K562 (cell line): Measurements from ENCODE around the gene GABRA6. TPM values are rescaled to one million over a fixed set of nuclear protein-coding genes. Genes with fewer than 3 reads are reported as not detected.

ENCODE experiments used
- ATAC-seq: fragments of 200-7000 bp; cut with Tn5 transposase; 3 replicates; pipeline ENCODE4 v1.9.1; 2020; ENCODE audit warnings: moderate library complexity
- BruUV-seq: library from RNA; stranded (reverse); fragments of 400-500 nt; replicated peaks from 2 replicates; lab custom pipeline; 2021; lab: Mats Ljungman, UMichigan
- CTCF ChIA-PET: fragments of 300-600 bp; formaldehyde crosslinking; extraction: SDS; loops from one replicate; lab custom pipeline; 2021; ENCODE audit warnings: low intra/inter-chr PET ratio; lab: Yijun Ruan, JAX
- POLR2A ChIA-PET: fragments of 300-600, 350-650 bp; sonication (Branson Sonifier 250); formaldehyde crosslinking; extraction: SDS; loops from one replicate; lab custom pipeline; 2021; ENCODE audit warnings: antibody characterized with exemption, inconsistent platforms; lab: Yijun Ruan, JAX
- DNase-seq, 4 experiments: peaks; one replicate each; pipeline versions ENCODE4 v3.0.0 to v3.0.0-alpha.2; 2011 to 2018; ENCODE audit warnings: low spot score in 3 of 4, mixed read lengths in 3 of 4; ENCODE audit errors: extremely low read depth in 1 of 4
- FAIRE-seq: peaks from 2 replicates; lab custom pipeline; 2011; peaks lifted over from hg19 to GRCh38; lab: Jason Lieb, UNC
- H2AFZ ChIP-seq: 2 replicates; pipeline ENCODE4 v1.6.0; 2011; ENCODE audit warnings: low read depth, low read length, control low read depth, inconsistent platforms
- H3K27ac ChIP-seq: fragments of 200-600 bp; 3 replicates; pipeline ENCODE4 v1.8.0; 2011; ENCODE audit warnings: low read depth, mild to moderate bottlenecking, control low read depth, inconsistent platforms, low read length, moderate library complexity, mixed read lengths; ENCODE audit errors: extremely low read depth
- H3K27me3 ChIP-seq, 2 experiments: fragments of 300-600 bp in 1 of 2; 2 replicates in 1 of 2; 3 replicates in 1 of 2; pipeline versions ENCODE4 v1.6.0 to v1.8.0; 2011; ENCODE audit warnings: inconsistent platforms in 2 of 2, low read length in 2 of 2, mild to moderate bottlenecking in 1 of 2, mixed read lengths in 1 of 2, moderate library complexity in 1 of 2; ENCODE audit not compliant: control insufficient read depth in 2 of 2, insufficient read depth in 2 of 2
- H3K36me3 ChIP-seq: fragments of 300-600 bp; 3 replicates; pipeline ENCODE4 v1.8.0; 2011; ENCODE audit warnings: mild to moderate bottlenecking, low read length, inconsistent platforms; ENCODE audit not compliant: control insufficient read depth, insufficient read depth
- H3K4me1 ChIP-seq, 2 experiments: fragments of 200-600 bp in 1 of 2; replicated peaks in 1 of 2; 2 replicates in 1 of 2; 3 replicates in 1 of 2; pipeline versions ENCODE4 v1.5.1 to v1.8.0; 2011; ENCODE audit warnings: inconsistent platforms in 2 of 2, low read length in 2 of 2, mild to moderate bottlenecking in 1 of 2, mixed read lengths in 1 of 2, moderate library complexity in 1 of 2; ENCODE audit not compliant: control insufficient read depth in 2 of 2, insufficient read depth in 2 of 2
- H3K4me2 ChIP-seq: 2 replicates; pipeline ENCODE4 v1.6.1; 2011; ENCODE audit warnings: low read length, control low read depth, inconsistent platforms, mixed read lengths; ENCODE audit not compliant: insufficient read depth
- H3K4me3 ChIP-seq: fragments of 200-600 bp; sonication (generic), shearing (Covaris generic); 2 replicates; pipeline ENCODE4 v1.5.1; 2016; ENCODE audit warnings: control low read depth, inconsistent platforms
- H3K79me2 ChIP-seq: fragments of 200-600 bp; 3 replicates; pipeline ENCODE4 v1.8.0; 2011; ENCODE audit warnings: low read length, inconsistent platforms; ENCODE audit not compliant: control insufficient read depth, insufficient read depth
- H3K9ac ChIP-seq, 2 experiments: 2 replicates each; pipeline versions ENCODE4 v1.6.0 to v1.6.1; 2011; ENCODE audit warnings: low read depth in 2 of 2, low read length in 2 of 2, control low read depth in 1 of 2, inconsistent platforms in 1 of 2, mild to moderate bottlenecking in 1 of 2, mixed read lengths in 1 of 2; ENCODE audit not compliant: insufficient read depth in 1 of 2
- H3K9me1 ChIP-seq: one replicate; pipeline ENCODE4 v1.6.0; 2011; ENCODE audit warnings: inconsistent platforms, mild to moderate bottlenecking, low read length, moderate library complexity; ENCODE audit not compliant: control insufficient read depth, insufficient read depth
- H3K9me3 ChIP-seq: replicated peaks from 2 replicates; pipeline ENCODE4 v1.5.1; 2011; ENCODE audit warnings: low read depth, low read length, inconsistent platforms; ENCODE audit not compliant: control insufficient read depth, insufficient read depth
- H4K20me1 ChIP-seq: replicated peaks from 2 replicates; pipeline ENCODE4 v1.6.1; 2011; ENCODE audit warnings: low read length, inconsistent platforms, mixed read lengths; ENCODE audit not compliant: control insufficient read depth, insufficient read depth
- CTCFL ChIP-seq: IDR thresholded peaks from 2 replicates; pipeline ENCODE4 v1.6.1; 2011; ENCODE audit warnings: borderline replicate concordance, low read depth, mild to moderate bottlenecking, moderate library complexity, low read length; ENCODE audit not compliant: insufficient read depth, poor library complexity, severe bottlenecking
- FOXK2 ChIP-seq, 2 experiments: fragments of 450-650 bp; IDR thresholded peaks in 1 of 2; conservative IDR thresholded peaks in 1 of 2; 2 replicates each; pipeline ENCODE4 v1.6.1; 2016; ENCODE audit warnings: low read depth in 2 of 2, mild to moderate bottlenecking in 1 of 2
- HDAC3 ChIP-seq: fragments of 450-650 bp; IDR thresholded peaks from 2 replicates; pipeline ENCODE4 v1.6.1; 2018; ENCODE audit warnings: borderline replicate concordance, mild to moderate bottlenecking, moderate library complexity; ENCODE audit not compliant: partially characterized antibody
- HMGN3 ChIP-seq: IDR thresholded peaks from 2 replicates; pipeline ENCODE4 v1.6.1; 2011; ENCODE audit warnings: borderline replicate concordance, low read depth, mild to moderate bottlenecking, mixed read lengths, low read length; ENCODE audit not compliant: insufficient read length; ENCODE audit errors: extremely low read depth
- LEF1 ChIP-seq: fragments of 450-650 bp; IDR thresholded peaks from 2 replicates; pipeline ENCODE4 v1.6.1; 2016; ENCODE audit warnings: mild to moderate bottlenecking
- RBM39 ChIP-seq: fragments of 200-400 bp; formaldehyde crosslinking; optimal IDR thresholded peaks from 2 replicates; pipeline ENCODE3; 2018; ENCODE audit warnings: low read depth, low read length
- SETDB1 ChIP-seq: IDR thresholded peaks from one replicate; pipeline ENCODE4 v1.6.1; 2012; ENCODE audit warnings: low read length, control low read depth, inconsistent platforms
- TAF1 ChIP-seq: IDR thresholded peaks from 2 replicates; pipeline ENCODE4 v1.6.1; 2011; ENCODE audit warnings: mild to moderate bottlenecking, low read length, moderate library complexity; ENCODE audit not compliant: insufficient read depth, control insufficient read depth, severe bottlenecking; ENCODE audit errors: extremely low read depth
- ZNF589 ChIP-seq: fragments of 200-800 bp; sonication (Bioruptor generic); IDR thresholded peaks from 2 replicates; pipeline ENCODE4 v1.6.1; 2016; ENCODE audit warnings: low read depth, missing genetic modification characterization, missing compliant biosample characterization
- WGBS: fragments of 100-300 bp; shearing (Covaris generic); methylation state at CpG from one replicate; pipeline ENCODE4 v1.1.6; 2016; ENCODE audit warnings: low coverage, mixed read lengths; ENCODE audit not compliant: insufficient coverage; ENCODE audit errors: missing lambda C conversion rate; 5-methylcytosine and 5-hydroxymethylcytosine counted together
- in situ Hi-C: fragments of 300-500 bp; cut with MboI; formaldehyde crosslinking; loops from 4 replicates; pipeline ENCODE4 v1.15.0; 2018; ENCODE audit warnings: inconsistent platforms, mixed read lengths
- intact Hi-C: fragments of 100-400 bp; cut with micrococcal nuclease; formaldehyde crosslinking; loops from 2 replicates; pipeline ENCODE4 v1.14.2; 2022
- polyA plus RNA-seq, 8 experiments: library from polyadenylated mRNA; depleted of rRNA in 4 of 8; stranded (reverse) in 5 of 8; unstranded in 3 of 8; fragments of >200 nt; fragmentation: Nextera tagmentation in 2 of 8; fragmentation: Illumina TruSeq in 1 of 8; extraction: Ambion mirVana in 2 of 8; extraction: Trizol in 1 of 8; gene quantifications; 2 replicates each; pipeline versions ENCODE4 v1.2.1 to v1.2.3, GENCODE V29; 2011 to 2014; ENCODE audit warnings: inconsistent platforms in 1 of 8, missing spikeins in 1 of 8
- total RNA-seq, 7 experiments: library from RNA; depleted of rRNA in 6 of 7; stranded (reverse); fragments of >200 nt in 6 of 7; fragmentation: Illumina TruSeq in 2 of 7; extraction: Trizol in 2 of 7; gene quantifications; 2 replicates each; pipeline versions ENCODE4 v1.2.1 to v1.2.3, GENCODE V29; 2011 to 2021; ENCODE audit warnings: low replicate concordance in 1 of 7

Gene GABRA6
- total and polyA plus RNA-seq, 9 of the 15 experiments (the other 6 are each of a cell fraction or from before 2014, with no cell fraction given), result not detected

GRCh38 chr5:161740433-161740832 is 54.9 kb downstream of the GABRA6 start:
- no peaks in the 10 kb centered on the region for H3K27me3 ChIP-seq
- H3K4me1 ChIP-seq, result no peaks in the 10 kb centered on the region
- DNase-seq (no peak), FAIRE-seq (no peak), ATAC-seq (no peak)
- no peaks in the 10 kb centered on the region for H3K9me1 ChIP-seq
- no peak overlapping the region for H3K4me2 ChIP-seq
- 0% methylated on average over 1 of the region's 1 CpG for WGBS
- H2AFZ ChIP-seq, result no peak overlapping the region
- no peaks in the 10 kb centered on the region for H3K9me3 ChIP-seq
- BruUV-seq, result no TSS peak
- no peaks in the 10 kb centered on the region for H4K20me1 ChIP-seq
- intact Hi-C loops, result no loop called here
- POLR2A ChIA-PET, result no interaction called here
- H3K27ac ChIP-seq, result no peak overlapping the region
- H3K79me2 ChIP-seq, result no peaks in the 10 kb centered on the region
- H3K36me3 ChIP-seq, result no peaks in the 10 kb centered on the region
- in situ Hi-C loops, result no loop called here
- H3K4me3 ChIP-seq, result no peak overlapping the region
- H3K9ac ChIP-seq, result no peak overlapping the region
- CTCF ChIA-PET, result no interaction called here
- no peak for TF ChIP-seq FOXK2 (conservative IDR thresholded peaks at IDR 0.05 in 1 of 2, IDR thresholded peaks at IDR 0.05 in 1 of 2; ENCODE audit: low read depth in 2 of 2)
- no peak for TF ChIP-seq SETDB1

GRCh38 chr5:161744276-161744675 is 58.8 kb downstream of the GABRA6 start:
- Histone ChIP-seq H3K27me3 (no peaks in the 10 kb centered on the region), H3K27ac (no peak overlapping the region), H3K9ac (no peak overlapping the region), H4K20me1 (no peaks in the 10 kb centered on the region), H2AFZ (no peak overlapping the region), H3K4me1 (no peaks in the 10 kb centered on the region), H3K4me2 (no peak overlapping the region), H3K9me1 (no peaks in the 10 kb centered on the region), H3K36me3 (no peaks in the 10 kb centered on the region), H3K4me3 (no peak overlapping the region), H3K79me2 (no peaks in the 10 kb centered on the region), H3K9me3 (no peaks in the 10 kb centered on the region)
- ChIA-PET POLR2A (no interaction called here), CTCF (no interaction called here)
- BruUV-seq, result no TSS peak
- 4% methylated on average over 2 of the region's 2 CpGs for WGBS
- FAIRE-seq (no peak), ATAC-seq (no peak), DNase-seq (no peak)
- TF ChIP-seq LEF1, result no peak
- no peak for TF ChIP-seq RBM39
- TF ChIP-seq ZNF589, result no peak
- TF ChIP-seq HMGN3, result no peak
- no peak for TF ChIP-seq CTCFL
- no peak for TF ChIP-seq HDAC3
- no peak for TF ChIP-seq TAF1
- in situ Hi-C loops, result no loop called here
- intact Hi-C loops, result no loop called here
